Prostate gland (tissue), 2 donors: ENCODE data around the gene B4GALT5. TPM values are rescaled to one million over a fixed set of nuclear protein-coding genes. Genes with fewer than 3 reads are reported as not detected.
"Not testable (repeated sequence)": the region's sequence is repeated elsewhere in the genome, so short reads cannot be mapped to it uniquely, and the experiment has no call there.

ENCODE experiments used
- DNase-seq: peaks from one replicate; pipeline ENCODE4 v3.0.0-alpha.2; 2019; ENCODE audit warnings: low spot score
- H3K27ac ChIP-seq, 2 donors: fragments of 200-600 bp; sonication (generic); 2 replicates each; pipeline ENCODE4 v1.5.1; 2017 to 2019
- H3K27me3 ChIP-seq: fragments of 200-600 bp; sonication (generic); replicated peaks from 2 replicates; pipeline ENCODE4 v1.5.1; 2019; ENCODE audit not compliant: insufficient read depth
- H3K36me3 ChIP-seq, 2 donors: fragments of 200-600 bp; sonication (generic); 1 replicate in 1 of 2; 2 replicates in 1 of 2; pipeline versions ENCODE4 v1.5.1 to v1.8.1; 2017 to 2019
- H3K4me1 ChIP-seq: fragments of 200-600 bp; sonication (generic); replicated peaks from 2 replicates; pipeline ENCODE4 v1.5.1; 2019
- H3K4me3 ChIP-seq, 2 donors: fragments of 200-600 bp; sonication (generic); 2 replicates each; pipeline ENCODE4 v1.5.1; 2017 to 2019
- H3K9me3 ChIP-seq: fragments of 200-600 bp; sonication (generic); 2 replicates; pipeline ENCODE4 v1.5.1; 2017
- POLR2A ChIP-seq: fragments of 450-650 bp; IDR thresholded peaks from one replicate; pipeline ENCODE4 v1.6.1; 2016; ENCODE audit warnings: antibody characterized with exemption, mild to moderate bottlenecking
- POLR2AphosphoS5 ChIP-seq: sonication (generic); formaldehyde crosslinking; IDR thresholded peaks from one replicate; pipeline ENCODE4 v1.6.1; 2017; ENCODE audit warnings: antibody characterized with exemption
- WGBS: methylation state at CpG from one replicate; pipeline ENCODE4 v1.1.5; 2018; 5-methylcytosine and 5-hydroxymethylcytosine counted together
- intact Hi-C: fragments of 100-400 bp; cut with DNase I; formaldehyde crosslinking; loops from one replicate; pipeline ENCODE4 v1.14.2; 2022
- total RNA-seq, 2 donors: library from RNA; depleted of rRNA; stranded (reverse); fragments of >200 nt; gene quantifications; one replicate each; pipeline ENCODE4 v1.1.0, GENCODE V29; 2016
- TF ChIP-seq, protein P1 (sequence below), 4 experiments: fragments of 200-600 bp in 2 of 4; fragments of 450-650 bp in 2 of 4; sonication (generic) in 2 of 4; IDR thresholded peaks; 1 replicate in 3 of 4; 2 replicates in 1 of 4; pipeline ENCODE4 v1.5.1; 2016 to 2019; ENCODE audit warnings: antibody characterized with exemption in 4 of 4, mild to moderate bottlenecking in 2 of 4, moderate library complexity in 2 of 4

Gene B4GALT5
- total RNA-seq, 2 donors from 2014 or later: 17.8 to 53.7 TPM

DNA sequence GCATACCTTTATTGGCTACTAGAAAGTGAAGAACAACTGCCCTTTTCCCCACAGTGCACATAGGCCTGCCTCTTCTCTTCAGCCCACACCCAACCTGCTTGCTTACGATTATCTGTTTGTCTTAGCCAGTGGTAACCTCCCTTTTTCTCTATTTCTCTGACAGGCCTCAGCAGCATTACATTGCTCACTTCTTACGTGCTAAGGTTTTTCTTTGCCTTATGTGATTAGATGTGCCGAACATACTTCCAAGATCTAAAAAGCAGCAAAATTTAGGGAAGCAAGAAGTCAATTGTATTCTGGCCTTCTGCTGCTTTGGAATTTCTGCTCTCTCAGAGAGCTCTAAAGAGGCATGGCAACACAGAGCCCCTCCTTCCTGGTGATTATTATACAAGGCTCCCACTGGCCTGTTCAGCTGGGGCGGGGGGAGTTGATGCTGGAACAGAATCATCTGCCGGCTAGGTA is 7.0 kb downstream of the B4GALT5 start:
- H3K4me1 ChIP-seq: peaks cover 4% of the 10 kb centered on the region
- 34% methylated on average over 5 of the region's 5 CpGs for WGBS
- no peak for DNase-seq

DNA sequence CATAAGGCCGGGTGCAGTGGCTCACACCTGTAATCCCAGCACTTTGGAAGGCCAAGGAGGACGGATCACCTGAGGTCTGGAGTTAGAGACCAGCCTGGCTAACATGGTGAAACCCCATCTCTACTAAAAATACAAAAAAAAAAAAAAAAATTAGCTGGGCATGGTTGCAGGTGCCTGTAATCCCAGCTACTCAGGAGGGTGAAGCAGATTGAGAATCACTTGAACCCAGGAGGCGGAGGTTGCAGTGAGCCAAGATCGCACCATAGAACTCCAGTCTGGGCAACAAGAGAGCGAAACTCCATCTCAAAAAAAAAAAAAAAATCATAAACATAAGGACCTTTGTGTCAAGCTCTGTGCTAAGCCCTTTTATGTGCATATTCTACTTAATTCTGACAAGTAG is 7.8 kb downstream of the B4GALT5 start:
- H3K4me1 ChIP-seq, H3K27ac ChIP-seq, intact Hi-C loops, H3K4me3 ChIP-seq, H3K27me3 ChIP-seq, DNase-seq, H3K9me3 ChIP-seq, H3K36me3 ChIP-seq: not testable (repeated sequence)
- WGBS: 94% methylated on average over 5 of the region's 5 CpGs

More for the DNA sequence above, 7.0 kb downstream of the B4GALT5 start:
- Histone ChIP-seq H3K4me3 (no peak overlapping the region), H3K9me3 (no peaks in the 10 kb centered on the region), H3K27me3 (no peaks in the 10 kb centered on the region), H3K36me3 (no peaks in the 10 kb centered on the region), H3K27ac (peak overlapping the region in 1 of 2 donors; percentile 26)
- intact Hi-C loops: no loop called here
- TF ChIP-seq, protein P1, sequence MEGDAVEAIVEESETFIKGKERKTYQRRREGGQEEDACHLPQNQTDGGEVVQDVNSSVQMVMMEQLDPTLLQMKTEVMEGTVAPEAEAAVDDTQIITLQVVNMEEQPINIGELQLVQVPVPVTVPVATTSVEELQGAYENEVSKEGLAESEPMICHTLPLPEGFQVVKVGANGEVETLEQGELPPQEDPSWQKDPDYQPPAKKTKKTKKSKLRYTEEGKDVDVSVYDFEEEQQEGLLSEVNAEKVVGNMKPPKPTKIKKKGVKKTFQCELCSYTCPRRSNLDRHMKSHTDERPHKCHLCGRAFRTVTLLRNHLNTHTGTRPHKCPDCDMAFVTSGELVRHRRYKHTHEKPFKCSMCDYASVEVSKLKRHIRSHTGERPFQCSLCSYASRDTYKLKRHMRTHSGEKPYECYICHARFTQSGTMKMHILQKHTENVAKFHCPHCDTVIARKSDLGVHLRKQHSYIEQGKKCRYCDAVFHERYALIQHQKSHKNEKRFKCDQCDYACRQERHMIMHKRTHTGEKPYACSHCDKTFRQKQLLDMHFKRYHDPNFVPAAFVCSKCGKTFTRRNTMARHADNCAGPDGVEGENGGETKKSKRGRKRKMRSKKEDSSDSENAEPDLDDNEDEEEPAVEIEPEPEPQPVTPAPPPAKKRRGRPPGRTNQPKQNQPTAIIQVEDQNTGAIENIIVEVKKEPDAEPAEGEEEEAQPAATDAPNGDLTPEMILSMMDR (IDR thresholded peaks at IDR 0.05): no peak
- no peak for TF ChIP-seq POLR2AphosphoS5
- no peak for TF ChIP-seq POLR2A

DNA sequence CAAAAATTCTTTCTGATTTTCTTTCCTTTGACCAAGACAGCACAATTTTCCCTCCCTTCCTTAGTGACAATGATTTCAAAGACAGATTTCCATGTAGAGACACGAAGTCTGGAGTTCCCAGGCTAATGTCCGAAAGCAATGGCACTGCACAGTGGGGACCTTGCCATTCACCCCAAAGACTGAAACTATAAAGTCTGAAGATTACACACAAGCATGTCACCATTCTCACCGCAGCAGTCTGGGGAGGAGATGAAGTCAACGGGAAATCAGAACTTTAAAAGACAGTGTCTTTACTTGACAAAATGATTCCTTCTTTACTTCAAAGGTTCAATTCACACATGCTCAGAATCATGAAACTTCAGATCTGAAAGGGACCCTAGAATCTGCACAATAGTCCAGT is 8.3 kb downstream of the B4GALT5 start:
- no peaks in the 10 kb centered on the region for H3K27me3 ChIP-seq
- intact Hi-C loops: no loop called here
- H3K9me3 ChIP-seq: no peaks in the 10 kb centered on the region
- no peak overlapping the region for H3K4me3 ChIP-seq
- H3K4me1 ChIP-seq: peaks cover 4% of the 10 kb centered on the region
- DNase-seq: no peak
- TF ChIP-seq POLR2AphosphoS5: no peak
- TF ChIP-seq POLR2A: no peak
- TF ChIP-seq, protein P1 (IDR thresholded peaks at IDR 0.05): no peak
- no peak overlapping the region for H3K27ac ChIP-seq
- WGBS: 71% methylated on average over 4 of the region's 4 CpGs
- H3K36me3 ChIP-seq: no peaks in the 10 kb centered on the region

DNA sequence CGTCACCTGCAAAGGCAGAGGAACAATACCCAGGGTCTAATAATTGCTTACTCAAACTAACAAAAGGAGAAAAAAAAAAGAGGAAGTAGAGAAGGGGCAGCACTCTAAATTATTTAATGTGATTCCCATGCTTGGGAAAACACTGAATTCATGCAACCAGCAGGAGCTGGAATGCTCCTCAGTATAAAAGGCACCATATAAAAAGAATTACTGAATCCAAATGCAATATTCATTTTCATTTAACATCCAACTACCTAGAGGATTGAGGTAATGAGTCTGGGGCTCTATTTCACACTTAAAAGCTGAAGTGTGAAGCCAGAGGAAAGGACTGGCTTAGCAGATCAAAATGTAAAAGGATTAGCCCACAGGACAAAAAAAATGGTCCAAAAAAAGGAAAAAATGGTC is 8.7 kb downstream of the B4GALT5 start:
- DNase-seq: no peak
- Histone ChIP-seq H3K4me1 (peaks cover 4% of the 10 kb centered on the region), H3K27ac (no peak overlapping the region), H3K27me3 (no peaks in the 10 kb centered on the region), H3K36me3 (no peaks in the 10 kb centered on the region), H3K9me3 (no peaks in the 10 kb centered on the region), H3K4me3 (no peak overlapping the region)
- WGBS: 90% methylated on average over 1 of the region's 1 CpG
- TF ChIP-seq, protein P1 (IDR thresholded peaks at IDR 0.05): no peak
- TF ChIP-seq POLR2AphosphoS5: no peak
- TF ChIP-seq POLR2A: no peak
- intact Hi-C loops: no loop called here

DNA sequence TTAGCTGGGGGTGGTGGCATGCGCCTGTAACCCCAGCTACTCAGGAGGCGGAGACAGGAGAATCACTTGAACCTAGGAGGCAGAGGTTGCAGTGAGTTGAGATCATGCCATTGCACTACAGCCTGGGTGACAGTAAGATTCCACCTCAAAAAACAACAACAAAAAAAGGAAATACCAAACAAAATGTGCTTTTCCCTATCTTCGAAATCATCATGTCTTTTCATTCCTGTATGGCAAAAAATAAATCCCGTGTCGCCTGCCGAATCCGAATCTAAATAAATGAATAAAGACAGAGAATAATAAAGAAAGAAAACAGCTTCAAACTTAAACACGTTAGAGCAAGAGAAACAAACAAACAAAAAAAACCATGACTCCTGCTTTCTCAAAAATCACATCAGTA is 11.8 kb downstream of the B4GALT5 start:
- Histone ChIP-seq H3K9me3 (no peaks in the 10 kb centered on the region), H3K4me3 (no peak overlapping the region), H3K27me3 (no peaks in the 10 kb centered on the region), H3K36me3 (no peaks in the 10 kb centered on the region), H3K27ac (no peak overlapping the region), H3K4me1 (peaks cover 2% of the 10 kb centered on the region)
- TF ChIP-seq POLR2AphosphoS5 (no peak), POLR2A (no peak)
- TF ChIP-seq, protein P1 (IDR thresholded peaks at IDR 0.05): no peak
- no peak for DNase-seq
- intact Hi-C loops: no loop called here
- WGBS: 89% methylated on average over 8 of the region's 8 CpGs
